GM12878 (cell line): ENCODE results near the gene PALLD. TPM values are rescaled to one million over a fixed set of nuclear protein-coding genes. Genes with fewer than 3 reads are reported as not detected.

Experiments
- ATAC-seq: fragments of 200-7000 bp; cut with Tn5 transposase; 3 replicates; pipeline ENCODE4 v1.9.1; 2020; ENCODE audit warnings: mild to moderate bottlenecking, moderate library complexity
- BruUV-seq: library from RNA; stranded (reverse); fragments of 400-500 nt; replicated peaks from 2 replicates; lab custom pipeline; 2021; lab: Mats Ljungman, UMichigan
- CTCF ChIA-PET: fragments of 300-600 bp; sonication (Branson Sonifier 250); formaldehyde crosslinking; extraction: SDS; loops from one replicate; lab custom pipeline; 2021; ENCODE audit warnings: inconsistent platforms; lab: Yijun Ruan, JAX
- POLR2A ChIA-PET: fragments of 350-600 bp; formaldehyde crosslinking; extraction: SDS; loops from one replicate; lab custom pipeline; 2021; ENCODE audit warnings: inconsistent platforms; lab: Charles Lee
- RAD21 ChIA-PET: fragments of 300-600 bp; sonication (Branson Sonifier 250); formaldehyde crosslinking; loops from one replicate; lab custom pipeline; 2023; ENCODE audit warnings: antibody characterized with exemption; ENCODE audit not compliant: unreplicated experiment; lab: Charles Lee
- SMC1A ChIA-PET: fragments of 300-600 bp; sonication (Branson Sonifier 250); formaldehyde crosslinking; loops from one replicate; lab custom pipeline; 2023; ENCODE audit not compliant: unreplicated experiment, uncharacterized antibody; lab: Charles Lee
- DNase-seq: peaks from one replicate; pipeline ENCODE4 v3.0.0-alpha.2; 2011; ENCODE audit warnings: low read depth, low spot score
- FAIRE-seq: peaks from 3 replicates; lab custom pipeline; 2011; peaks lifted over from hg19 to GRCh38; lab: Jason Lieb, UNC
- H2AFZ ChIP-seq: 2 replicates; pipeline ENCODE4 v1.6.0; 2011; ENCODE audit warnings: low read depth, low read length, control low read depth; ENCODE audit not compliant: control insufficient read depth
- H3K27ac ChIP-seq: 2 replicates; pipeline ENCODE4 v1.5.1; 2011; ENCODE audit warnings: control low read depth; ENCODE audit not compliant: control insufficient read depth, insufficient read depth
- H3K27me3 ChIP-seq, 2 experiments: replicated peaks in 1 of 2; 2 replicates each; pipeline versions ENCODE4 v1.6.0 to v1.6.1; 2011; ENCODE audit warnings: low read length in 1 of 2; ENCODE audit not compliant: control insufficient read depth in 2 of 2, insufficient read depth in 2 of 2
- H3K36me3 ChIP-seq, 2 experiments: 2 replicates each; pipeline ENCODE4 v1.5.1; 2011; ENCODE audit warnings: low read length in 1 of 2; ENCODE audit not compliant: control insufficient read depth in 2 of 2, insufficient read depth in 2 of 2
- H3K4me1 ChIP-seq: 2 replicates; pipeline ENCODE4 v1.6.1; 2011; ENCODE audit warnings: mild to moderate bottlenecking, low read length, moderate library complexity, mixed read lengths; ENCODE audit not compliant: control insufficient read depth, insufficient read depth
- H3K4me2 ChIP-seq: 2 replicates; pipeline ENCODE4 v1.6.0; 2011; ENCODE audit warnings: control low read depth; ENCODE audit not compliant: control insufficient read depth, insufficient read depth
- H3K4me3 ChIP-seq: fragments of 200-600 bp; sonication (generic); 2 replicates; pipeline ENCODE4 v1.5.1; 2016
- H3K79me2 ChIP-seq: 2 replicates; pipeline ENCODE4 v1.6.0; 2011; ENCODE audit warnings: low read length; ENCODE audit not compliant: control insufficient read depth, insufficient read depth
- H3K9ac ChIP-seq: 2 replicates; pipeline ENCODE4 v1.8.0; 2011; ENCODE audit warnings: low read length, control low read depth, mixed read lengths; ENCODE audit not compliant: control insufficient read depth, insufficient read depth
- H3K9me3 ChIP-seq: replicated peaks from 3 replicates; pipeline ENCODE4 v1.5.1; 2011; ENCODE audit warnings: mild to moderate bottlenecking, low read length; ENCODE audit not compliant: control insufficient read depth, insufficient read depth
- H4K20me1 ChIP-seq: 2 replicates; pipeline ENCODE4 v1.6.0; 2011; ENCODE audit not compliant: control insufficient read depth, insufficient read depth
- ATF3 ChIP-seq: IDR thresholded peaks from 2 replicates; pipeline ENCODE4 v1.6.1; 2011; ENCODE audit warnings: low read depth, mild to moderate bottlenecking, low read length, moderate library complexity, borderline replicate concordance; ENCODE audit errors: extremely low read depth
- GABPA ChIP-seq: IDR thresholded peaks from 2 replicates; pipeline ENCODE4 v1.6.1; 2014; ENCODE audit warnings: antibody characterized with exemption, low read depth, mild to moderate bottlenecking, inconsistent platforms
- HDAC2 ChIP-seq: fragments of 200-600 bp; sonication (generic); IDR thresholded peaks from 2 replicates; pipeline ENCODE4 v1.6.1; 2017
- KDM1A ChIP-seq: fragments of 200-600 bp; sonication (generic); IDR thresholded peaks from 2 replicates; pipeline ENCODE4 v1.6.1; 2016; ENCODE audit warnings: borderline replicate concordance
- POLR2A ChIP-seq: IDR thresholded peaks from 2 replicates; pipeline ENCODE4 v1.6.1; 2011; ENCODE audit warnings: low read depth, mild to moderate bottlenecking, low read length
- SMARCA5 ChIP-seq: fragments of 450-650 bp; IDR thresholded peaks from 2 replicates; pipeline ENCODE4 v1.6.1; 2017; ENCODE audit warnings: mild to moderate bottlenecking
- SREBF1 ChIP-seq: IDR thresholded peaks from 2 replicates; pipeline ENCODE4 v1.6.1; 2012; ENCODE audit warnings: mild to moderate bottlenecking, low read length
- STAT1 ChIP-seq: fragments of 450-650 bp; conservative IDR thresholded peaks from 2 replicates; pipeline ENCODE4 v1.6.1; 2014; ENCODE audit warnings: antibody characterized with exemption, mild to moderate bottlenecking
- WGBS: methylation state at CpG from one replicate; pipeline ENCODE4 v1.1.6; 2016; ENCODE audit warnings: low lambda C conversion rate; ENCODE audit not compliant: insufficient replicate concordance, insufficient coverage; ENCODE audit errors: missing lambda C conversion rate; 5-methylcytosine and 5-hydroxymethylcytosine counted together
- in situ Hi-C: fragments of 300-500 bp; cut with MboI; formaldehyde crosslinking; loops from 9 replicates; pipeline ENCODE4 v1.14.3; 2018; ENCODE audit warnings: mixed read lengths
- intact Hi-C: fragments of 100-400 bp; cut with micrococcal nuclease; formaldehyde crosslinking; loops from one replicate; pipeline ENCODE4 v1.14.2; 2022; ENCODE audit not compliant: unreplicated experiment
- polyA plus RNA-seq, 11 experiments: library from polyadenylated mRNA; depleted of rRNA in 4 of 11; unstranded in 6 of 11; stranded (reverse) in 5 of 11; fragments of >200 nt; fragmentation: Nextera tagmentation in 4 of 11; fragmentation: Illumina TruSeq in 1 of 11; extraction: Ambion mirVana in 4 of 11; extraction: Trizol in 1 of 11; gene quantifications; 1 replicate in 1 of 11; 2 replicates in 10 of 11; pipeline versions ENCODE4 v1.2.1 to v1.2.3, GENCODE V29; 2011 to 2016; ENCODE audit warnings: inconsistent platforms in 2 of 11, missing spikeins in 2 of 11, low read depth in 1 of 11
- total RNA-seq, 4 experiments: library from RNA; depleted of rRNA in 3 of 4; stranded (reverse); fragments of >200 nt in 3 of 4; fragmentation: Illumina TruSeq in 1 of 4; extraction: Trizol in 1 of 4; gene quantifications; 2 replicates each; pipeline versions ENCODE4 v1.2.1 to v1.2.3, GENCODE V29; 2013 to 2021
- TF ChIP-seq, protein P1 (sequence below): fragments of 450-650 bp; IDR thresholded peaks from 2 replicates; pipeline ENCODE4 v1.6.1; 2017; ENCODE audit warnings: antibody characterized with exemption, mild to moderate bottlenecking, moderate library complexity

PALLD gene
- total and polyA plus RNA-seq, 10 of the 15 experiments (the other 5 are each of a cell fraction or from before 2014, with no cell fraction given), result 1.0 to 7.7 (median 1.7) TPM

GRCh38 chr4:168804146-168804545, 307.3 kb downstream of the PALLD start:
- FAIRE-seq, result no peak
- no peak for ATAC-seq
- WGBS, result 18% methylated on average over 3 of the region's 3 CpGs
- Histone ChIP-seq H3K4me3 (no peak overlapping the region), H3K9ac (no peak overlapping the region), H3K4me2 (no peak overlapping the region), H2AFZ (no peak overlapping the region), H3K4me1 (no peaks in the 10 kb centered on the region), H3K36me3 (no peaks in the 10 kb centered on the region), H3K9me3 (no peaks in the 10 kb centered on the region), H3K27ac (no peak overlapping the region), H4K20me1 (no peaks in the 10 kb centered on the region), H3K27me3 (no peaks in the 10 kb centered on the region), H3K79me2 (no peaks in the 10 kb centered on the region)
- in situ Hi-C loops, result no loop called here
- no peak for DNase-seq
- ChIA-PET CTCF (no interaction called here), RAD21 (no interaction called here), POLR2A (no interaction called here), SMC1A (interaction anchor here (1.0 kb wide), 1 partner anchor 27 kb away, joined by 3 read pairs; no protein-coding TSS in a partner anchor)
- TF ChIP-seq GABPA (no peak), POLR2A (no peak), ATF3 (no peak), SREBF1 (no peak), SMARCA5 (no peak), HDAC2 (no peak), KDM1A (no peak), STAT1 (no peak)
- TF ChIP-seq, protein P1, sequence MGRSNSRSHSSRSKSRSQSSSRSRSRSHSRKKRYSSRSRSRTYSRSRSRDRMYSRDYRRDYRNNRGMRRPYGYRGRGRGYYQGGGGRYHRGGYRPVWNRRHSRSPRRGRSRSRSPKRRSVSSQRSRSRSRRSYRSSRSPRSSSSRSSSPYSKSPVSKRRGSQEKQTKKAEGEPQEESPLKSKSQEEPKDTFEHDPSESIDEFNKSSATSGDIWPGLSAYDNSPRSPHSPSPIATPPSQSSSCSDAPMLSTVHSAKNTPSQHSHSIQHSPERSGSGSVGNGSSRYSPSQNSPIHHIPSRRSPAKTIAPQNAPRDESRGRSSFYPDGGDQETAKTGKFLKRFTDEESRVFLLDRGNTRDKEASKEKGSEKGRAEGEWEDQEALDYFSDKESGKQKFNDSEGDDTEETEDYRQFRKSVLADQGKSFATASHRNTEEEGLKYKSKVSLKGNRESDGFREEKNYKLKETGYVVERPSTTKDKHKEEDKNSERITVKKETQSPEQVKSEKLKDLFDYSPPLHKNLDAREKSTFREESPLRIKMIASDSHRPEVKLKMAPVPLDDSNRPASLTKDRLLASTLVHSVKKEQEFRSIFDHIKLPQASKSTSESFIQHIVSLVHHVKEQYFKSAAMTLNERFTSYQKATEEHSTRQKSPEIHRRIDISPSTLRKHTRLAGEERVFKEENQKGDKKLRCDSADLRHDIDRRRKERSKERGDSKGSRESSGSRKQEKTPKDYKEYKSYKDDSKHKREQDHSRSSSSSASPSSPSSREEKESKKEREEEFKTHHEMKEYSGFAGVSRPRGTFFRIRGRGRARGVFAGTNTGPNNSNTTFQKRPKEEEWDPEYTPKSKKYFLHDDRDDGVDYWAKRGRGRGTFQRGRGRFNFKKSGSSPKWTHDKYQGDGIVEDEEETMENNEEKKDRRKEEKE, result no peak
- intact Hi-C loops, result no loop called here
- no TSS peak for BruUV-seq
